ENCODE measurements around the gene CENPH. TPM values are rescaled to one million over a fixed set of nuclear protein-coding genes. Genes with fewer than 3 reads are reported as not detected.

Gene CENPH
- total RNA-seq, 1 donor from 2014 or later: 3.1 TPM

GRCh38 chr5:69257577-69257976 is 68.2 kb downstream of the CENPH start:
- H3K4me1 ChIP-seq: no peaks in the 10 kb centered on the region
- peaks cover 64% of the 10 kb centered on the region for H3K36me3 ChIP-seq
- intact Hi-C loops (cut with micrococcal nuclease): no loop called here

More at GRCh38 chr5:69257577-69257976, 68.2 kb downstream of the CENPH start:
- DNase-seq: no peak
- H3K27me3 ChIP-seq (ENCODE audit: low read depth): no peaks in the 10 kb centered on the region
- H3K4me3 ChIP-seq: no peak overlapping the region
- no peak for TF ChIP-seq CTCF (IDR thresholded peaks at IDR 0.05; ENCODE audit: borderline replicate concordance)
- no peaks in the 10 kb centered on the region for H3K9me3 ChIP-seq (replicated peaks)
- no peak overlapping the region for H3K27ac ChIP-seq (replicated peaks)

Other genes with a start within 250 kb of the CENPH start
- 31.8 TPM for gene SLC30A5, start 95.6 kb upstream of the CENPH start, total RNA-seq
- 3.5 TPM for gene CCNB1, start 22.4 kb upstream of the CENPH start, total RNA-seq
- gene CDK7, start 45.3 kb downstream of the CENPH start, total RNA-seq: 10.5 TPM
- gene CCDC125, start 143.2 kb downstream of the CENPH start, total RNA-seq: 2.4 TPM
- gene AK6, start 179.9 kb downstream of the CENPH start, total RNA-seq: 39.4 TPM
- 32.2 TPM for gene TAF9, start 179.9 kb downstream of the CENPH start, total RNA-seq
- gene RAD17, start 180.2 kb downstream of the CENPH start, total RNA-seq: 19.4 TPM
- gene MARVELD2, start 225.5 kb downstream of the CENPH start, total RNA-seq: 0.96 TPM